Measurements from ENCODE around the gene KLHL29.

DNA sequence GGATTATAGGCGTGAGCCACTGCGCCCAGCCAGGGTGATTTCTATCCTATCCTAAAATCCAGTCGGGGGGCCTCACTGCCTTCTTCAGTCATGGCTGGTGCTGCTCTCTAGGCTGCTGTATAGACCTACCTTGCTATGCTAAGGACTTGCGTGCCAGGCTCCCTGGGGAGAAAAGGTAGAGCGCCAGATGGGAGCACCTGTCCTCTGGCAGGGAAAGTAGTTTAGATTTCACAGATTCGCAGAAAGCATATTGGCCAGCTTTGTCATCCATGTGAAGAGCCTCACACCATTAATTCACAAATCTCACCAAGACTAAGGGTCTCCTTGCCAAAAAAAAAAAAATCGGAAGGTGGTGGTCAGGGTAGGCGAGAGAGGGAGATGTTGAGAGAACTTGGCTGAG is 324.3 kb downstream of the KLHL29 start:
- TF ChIP-seq GTF2F1 (IDR thresholded peaks at IDR 0.05; ENCODE audit: low read length) = no peak
- TF ChIP-seq POLR2A (IDR thresholded peaks at IDR 0.05; ENCODE audit: insufficient read depth in 1 of 2, low read depth in 2 of 2, low read length in 2 of 2) = no peak
- TF ChIP-seq, protein P1, sequence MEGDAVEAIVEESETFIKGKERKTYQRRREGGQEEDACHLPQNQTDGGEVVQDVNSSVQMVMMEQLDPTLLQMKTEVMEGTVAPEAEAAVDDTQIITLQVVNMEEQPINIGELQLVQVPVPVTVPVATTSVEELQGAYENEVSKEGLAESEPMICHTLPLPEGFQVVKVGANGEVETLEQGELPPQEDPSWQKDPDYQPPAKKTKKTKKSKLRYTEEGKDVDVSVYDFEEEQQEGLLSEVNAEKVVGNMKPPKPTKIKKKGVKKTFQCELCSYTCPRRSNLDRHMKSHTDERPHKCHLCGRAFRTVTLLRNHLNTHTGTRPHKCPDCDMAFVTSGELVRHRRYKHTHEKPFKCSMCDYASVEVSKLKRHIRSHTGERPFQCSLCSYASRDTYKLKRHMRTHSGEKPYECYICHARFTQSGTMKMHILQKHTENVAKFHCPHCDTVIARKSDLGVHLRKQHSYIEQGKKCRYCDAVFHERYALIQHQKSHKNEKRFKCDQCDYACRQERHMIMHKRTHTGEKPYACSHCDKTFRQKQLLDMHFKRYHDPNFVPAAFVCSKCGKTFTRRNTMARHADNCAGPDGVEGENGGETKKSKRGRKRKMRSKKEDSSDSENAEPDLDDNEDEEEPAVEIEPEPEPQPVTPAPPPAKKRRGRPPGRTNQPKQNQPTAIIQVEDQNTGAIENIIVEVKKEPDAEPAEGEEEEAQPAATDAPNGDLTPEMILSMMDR (CRISPR knock-in tag; IDR thresholded peaks at IDR 0.05) = no peak

Data from HepG2 (cell line).